Stimulated activated naive CD8-positive, alpha-beta T cell treated with anti-CD3 and anti-CD28 coated beads, Interleukin-15, Interleukin-2, amounts not matched to agents 100 ng/mL and 50 ng/mL, for 24 hours (primary cell): ENCODE measurements around the gene CACNA1C.

Experiments used
- H3K27ac Mint-ChIP-seq: one replicate; pipeline ENCODE4 v1.8.0; 2021; ENCODE audit warnings: mild to moderate bottlenecking, mixed read lengths
- H3K27me3 Mint-ChIP-seq: one replicate; pipeline ENCODE4 v1.8.0; 2021; ENCODE audit warnings: mixed read lengths
- H3K36me3 Mint-ChIP-seq: one replicate; pipeline ENCODE4 v1.8.0; 2021; ENCODE audit warnings: low read depth, mixed read lengths
- H3K4me1 Mint-ChIP-seq: one replicate; pipeline ENCODE4 v1.8.0; 2021; ENCODE audit warnings: low read depth, mixed read lengths
- H3K4me3 Mint-ChIP-seq: one replicate; pipeline ENCODE4 v1.8.0; 2021; ENCODE audit warnings: mild to moderate bottlenecking, mixed read lengths
- H3K9me3 Mint-ChIP-seq: one replicate; pipeline ENCODE4 v1.8.0; 2021; ENCODE audit warnings: mixed read lengths

CACNA1C gene

GRCh38 chr12:2187195-2187945, 134.6 kb downstream of the CACNA1C start:
- peaks cover 5% of the 10 kb centered on the region for H3K27me3 Mint-ChIP-seq
- H3K36me3 Mint-ChIP-seq: no peaks in the 10 kb centered on the region
- H3K4me3 Mint-ChIP-seq: no peak overlapping the region
- no peak overlapping the region for H3K27ac Mint-ChIP-seq
- no peaks in the 10 kb centered on the region for H3K9me3 Mint-ChIP-seq
- H3K4me1 Mint-ChIP-seq: no peaks in the 10 kb centered on the region

DNA sequence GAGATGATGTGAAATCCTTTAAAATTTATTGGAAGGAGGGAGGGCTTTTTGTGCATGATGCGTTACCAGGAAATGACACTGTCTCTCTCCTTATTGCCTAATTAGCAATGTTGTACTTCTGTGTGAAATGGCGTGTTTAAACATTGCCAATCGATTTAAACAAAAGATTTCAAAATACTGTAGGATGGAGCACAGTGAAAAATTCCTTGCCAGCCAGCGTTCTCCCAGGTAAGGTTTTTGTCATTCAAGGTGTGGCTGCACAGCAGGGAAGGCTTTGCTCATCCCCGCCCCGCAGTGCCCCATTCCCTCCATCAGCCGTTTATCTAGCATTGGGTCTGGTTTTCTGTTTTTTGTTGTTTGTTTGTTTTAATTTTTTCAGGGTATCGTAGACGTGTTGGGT, 137.3 kb downstream of the CACNA1C start:
- Mint-ChIP-seq H3K4me3 (no peak overlapping the region), H3K36me3 (no peaks in the 10 kb centered on the region), H3K27me3 (no peaks in the 10 kb centered on the region), H3K4me1 (no peaks in the 10 kb centered on the region), H3K27ac (no peak overlapping the region), H3K9me3 (no peaks in the 10 kb centered on the region)

GRCh38 chr12:2190896-2191533, 138.2 kb downstream of the CACNA1C start:
- Mint-ChIP-seq H3K27ac (no peak overlapping the region), H3K36me3 (no peaks in the 10 kb centered on the region), H3K4me3 (no peak overlapping the region), H3K4me1 (no peaks in the 10 kb centered on the region), H3K27me3 (no peaks in the 10 kb centered on the region), H3K9me3 (no peaks in the 10 kb centered on the region)

- Mint-ChIP-seq H3K9me3 (no peaks in the 10 kb centered on the region), H3K36me3 (no peaks in the 10 kb centered on the region), H3K27ac (no peak overlapping the region), H3K27me3 (no peaks in the 10 kb centered on the region), H3K4me1 (no peaks in the 10 kb centered on the region), H3K4me3 (no peak overlapping the region)
Measured at GRCh38 chr12:2191534-2192153, 138.9 kb downstream of the CACNA1C start.

GRCh38 chr12:2192231-2192630, 139.4 kb downstream of the CACNA1C start:
- H3K27ac Mint-ChIP-seq: no peak overlapping the region
- no peak overlapping the region for H3K4me3 Mint-ChIP-seq
- H3K27me3 Mint-ChIP-seq: no peaks in the 10 kb centered on the region

DNA sequence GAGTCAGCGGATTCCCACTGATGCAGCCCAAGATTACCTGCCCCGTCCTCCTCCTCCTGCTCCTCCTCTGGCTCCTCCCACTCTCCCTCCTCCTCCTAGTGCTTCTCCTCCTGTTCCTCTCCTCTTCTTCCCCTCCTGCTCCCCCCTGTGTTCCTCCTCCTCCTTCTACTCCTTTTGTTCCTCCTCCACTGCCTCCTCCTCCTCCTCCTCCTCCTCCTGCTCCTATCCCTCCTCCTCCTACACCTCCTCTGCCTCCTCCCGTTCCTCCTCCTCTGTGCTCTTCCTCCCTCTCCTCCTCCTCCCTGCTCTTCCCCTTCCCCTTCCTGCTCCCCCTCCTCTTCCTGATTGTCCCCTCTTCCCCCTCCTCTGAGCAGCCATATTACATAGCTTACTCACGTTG, 141.3 kb downstream of the CACNA1C start:
- Mint-ChIP-seq H3K4me3 (no peak overlapping the region), H3K9me3 (no peaks in the 10 kb centered on the region), H3K27ac (no peak overlapping the region), H3K36me3 (no peaks in the 10 kb centered on the region), H3K4me1 (no peaks in the 10 kb centered on the region), H3K27me3 (no peaks in the 10 kb centered on the region)

More at GRCh38 chr12:2192231-2192630, 139.4 kb downstream of the CACNA1C start:
- Mint-ChIP-seq H3K9me3 (no peaks in the 10 kb centered on the region), H3K4me1 (no peaks in the 10 kb centered on the region), H3K36me3 (no peaks in the 10 kb centered on the region)

GRCh38 chr12:2194571-2194970, 141.8 kb downstream of the CACNA1C start:
- H3K27me3 Mint-ChIP-seq: no peaks in the 10 kb centered on the region
- H3K36me3 Mint-ChIP-seq: no peaks in the 10 kb centered on the region
- no peaks in the 10 kb centered on the region for H3K4me1 Mint-ChIP-seq
- no peak overlapping the region for H3K4me3 Mint-ChIP-seq
- no peaks in the 10 kb centered on the region for H3K9me3 Mint-ChIP-seq
- H3K27ac Mint-ChIP-seq: no peak overlapping the region

DNA sequence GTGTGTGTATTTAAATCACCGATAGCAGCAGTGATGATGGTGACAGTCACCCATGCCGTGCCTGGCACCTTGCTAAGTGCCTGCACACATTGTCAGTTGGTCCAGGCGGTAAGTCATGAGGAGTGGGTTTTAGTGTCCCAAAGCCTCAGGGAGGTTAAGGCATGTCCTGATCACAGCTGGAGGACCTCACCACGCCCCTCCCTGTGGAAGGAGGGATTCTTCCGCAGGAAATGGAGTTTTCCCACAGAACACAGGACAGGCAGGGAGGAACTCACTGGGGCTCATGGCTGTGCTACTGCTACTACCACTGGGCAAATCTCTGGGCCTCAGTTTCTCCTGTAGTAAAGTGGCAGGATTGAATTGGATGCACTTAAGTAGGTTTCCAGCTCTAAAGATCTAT, 142.3 kb downstream of the CACNA1C start:
- no peaks in the 10 kb centered on the region for H3K4me1 Mint-ChIP-seq
- H3K4me3 Mint-ChIP-seq: no peak overlapping the region
- H3K27me3 Mint-ChIP-seq: no peaks in the 10 kb centered on the region
- no peak overlapping the region for H3K27ac Mint-ChIP-seq
- no peaks in the 10 kb centered on the region for H3K36me3 Mint-ChIP-seq
- no peaks in the 10 kb centered on the region for H3K9me3 Mint-ChIP-seq

- H3K4me3 Mint-ChIP-seq: no peak overlapping the region
- no peaks in the 10 kb centered on the region for H3K9me3 Mint-ChIP-seq
- H3K27me3 Mint-ChIP-seq: no peaks in the 10 kb centered on the region
- no peak overlapping the region for H3K27ac Mint-ChIP-seq
- H3K36me3 Mint-ChIP-seq: no peaks in the 10 kb centered on the region
- H3K4me1 Mint-ChIP-seq: no peaks in the 10 kb centered on the region
Measured at GRCh38 chr12:2198005-2198501, 145.3 kb downstream of the CACNA1C start.

GRCh38 chr12:2198542-2198941, 145.8 kb downstream of the CACNA1C start:
- Mint-ChIP-seq H3K4me1 (no peaks in the 10 kb centered on the region), H3K4me3 (no peak overlapping the region)

DNA sequence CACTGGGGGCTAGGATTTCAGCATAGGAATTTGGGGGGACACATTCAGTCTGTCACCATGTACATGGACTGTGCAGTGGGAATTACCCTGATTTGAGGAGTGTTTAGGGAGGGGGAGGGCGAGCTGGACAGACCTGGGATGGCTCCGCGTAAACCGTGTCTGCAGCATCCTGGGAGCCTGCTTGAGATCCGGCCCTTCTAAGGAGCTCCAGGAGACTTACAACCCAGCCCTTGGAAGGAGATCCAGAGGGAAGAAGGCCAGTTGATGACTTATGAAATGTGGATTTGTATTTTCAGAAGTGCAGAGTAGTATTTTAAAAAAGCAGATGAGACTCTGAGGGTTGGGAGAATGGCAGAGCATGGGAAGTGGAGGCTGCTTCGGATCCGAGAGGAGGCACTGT, 153.2 kb downstream of the CACNA1C start:
- Mint-ChIP-seq H3K9me3 (no peaks in the 10 kb centered on the region), H3K36me3 (no peaks in the 10 kb centered on the region), H3K27ac (no peak overlapping the region), H3K4me3 (no peak overlapping the region), H3K27me3 (peaks cover 3% of the 10 kb centered on the region), H3K4me1 (no peaks in the 10 kb centered on the region)

More at GRCh38 chr12:2198542-2198941, 145.8 kb downstream of the CACNA1C start:
- Mint-ChIP-seq H3K27me3 (no peaks in the 10 kb centered on the region), H3K9me3 (no peaks in the 10 kb centered on the region), H3K36me3 (no peaks in the 10 kb centered on the region), H3K27ac (no peak overlapping the region)

DNA sequence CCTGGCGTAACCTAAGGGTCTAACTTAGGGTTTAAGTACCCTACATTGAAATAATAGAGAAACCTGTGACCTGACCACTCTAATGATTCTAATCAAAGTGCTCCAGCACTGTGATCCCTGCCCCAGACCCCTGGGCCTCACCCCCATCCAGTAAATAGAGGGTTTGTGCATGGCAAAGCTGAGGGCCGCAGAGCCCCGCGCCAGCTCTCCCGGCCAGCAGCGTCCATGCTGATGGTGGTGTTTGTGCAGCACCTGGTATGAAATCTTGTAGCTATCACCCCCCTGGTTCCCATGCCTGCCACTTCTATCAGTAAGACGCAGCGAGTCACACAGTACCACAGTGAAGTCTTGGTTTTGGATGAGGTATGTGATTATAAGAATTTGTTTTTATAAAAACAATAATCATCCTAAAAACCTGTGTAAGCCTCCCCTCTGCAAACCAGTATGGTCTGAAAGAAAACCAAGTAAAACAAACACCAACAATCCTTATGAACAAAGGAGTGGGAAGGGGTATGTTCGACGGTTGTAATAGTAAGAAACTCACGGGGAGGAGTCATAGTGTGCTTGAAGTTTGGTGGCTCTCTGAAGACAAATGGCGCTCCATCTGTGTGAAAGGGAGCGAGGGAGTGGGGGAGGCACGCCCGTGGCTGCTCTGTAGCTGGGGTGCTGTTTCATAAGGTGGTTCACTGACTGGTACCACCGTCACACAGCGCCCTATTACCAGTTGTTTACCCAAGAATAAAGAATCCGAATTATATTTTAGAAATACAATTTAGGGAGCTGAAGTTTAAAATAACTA, 156.2 kb downstream of the CACNA1C start:
- peaks cover 3% of the 10 kb centered on the region for H3K27me3 Mint-ChIP-seq
- no peaks in the 10 kb centered on the region for H3K4me1 Mint-ChIP-seq
- no peaks in the 10 kb centered on the region for H3K9me3 Mint-ChIP-seq
- no peaks in the 10 kb centered on the region for H3K36me3 Mint-ChIP-seq
- H3K4me3 Mint-ChIP-seq: no peak overlapping the region
- H3K27ac Mint-ChIP-seq: no peak overlapping the region

DNA sequence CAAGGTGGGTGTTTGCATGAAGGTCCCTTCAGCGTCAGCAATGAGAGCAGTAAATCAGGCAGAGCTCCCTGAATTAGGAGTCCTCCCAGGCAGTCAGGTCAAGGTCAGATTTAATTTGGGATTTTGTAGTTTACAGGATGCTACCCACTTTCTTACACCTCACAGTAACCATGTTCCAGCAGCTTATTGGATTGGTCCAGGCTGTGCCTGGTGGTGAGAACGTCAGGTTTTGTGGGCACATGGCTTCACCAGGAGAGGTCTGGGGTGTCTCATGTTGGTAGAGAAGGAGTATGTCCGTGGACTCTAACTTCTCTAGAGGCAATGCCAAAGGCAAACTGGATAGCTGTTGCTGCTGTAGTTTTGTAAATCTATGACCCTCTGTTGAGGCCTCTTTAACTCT, 158.3 kb downstream of the CACNA1C start:
- H3K27me3 Mint-ChIP-seq: peaks cover 3% of the 10 kb centered on the region
- H3K4me3 Mint-ChIP-seq: no peak overlapping the region
- no peaks in the 10 kb centered on the region for H3K4me1 Mint-ChIP-seq
- no peaks in the 10 kb centered on the region for H3K36me3 Mint-ChIP-seq
- H3K9me3 Mint-ChIP-seq: no peaks in the 10 kb centered on the region
- H3K27ac Mint-ChIP-seq: no peak overlapping the region

GRCh38 chr12:2212537-2212936, 159.8 kb downstream of the CACNA1C start:
- Mint-ChIP-seq H3K4me1 (no peaks in the 10 kb centered on the region), H3K4me3 (no peak overlapping the region), H3K27ac (no peak overlapping the region), H3K36me3 (no peaks in the 10 kb centered on the region), H3K27me3 (peaks cover 3% of the 10 kb centered on the region), H3K9me3 (no peaks in the 10 kb centered on the region)
